Skeletal muscle satellite cell (primary cell): Measurements from ENCODE around the gene MAP2K3.

Experiments
- H3K27me3 ChIP-seq: 2 replicates; pipeline ENCODE4 v1.7.0; 2013; ENCODE audit warnings: low read length; ENCODE audit not compliant: control insufficient read depth, insufficient read depth
- H3K36me3 ChIP-seq: 2 replicates; pipeline ENCODE4 v1.7.0; 2013; ENCODE audit warnings: mild to moderate bottlenecking, control low read depth, low read length; ENCODE audit not compliant: insufficient read depth
- H3K4me1 ChIP-seq: 2 replicates; pipeline ENCODE4 v1.7.0; 2013; ENCODE audit warnings: low read length; ENCODE audit not compliant: control insufficient read depth, insufficient read depth
- H3K4me2 ChIP-seq: 2 replicates; pipeline ENCODE4 v1.7.0; 2013; ENCODE audit warnings: mild to moderate bottlenecking, low read length
- H3K4me3 ChIP-seq: 2 replicates; pipeline ENCODE4 v1.7.0; 2013; ENCODE audit warnings: low read length
- H3K9ac ChIP-seq: 2 replicates; pipeline ENCODE4 v1.7.0; 2013; ENCODE audit warnings: mild to moderate bottlenecking, low read depth, low read length, moderate library complexity
- H3K9me3 ChIP-seq: replicated peaks from 2 replicates; pipeline ENCODE4 v1.7.0; 2013; ENCODE audit warnings: mild to moderate bottlenecking, control low read depth, low read length

MAP2K3 gene

DNA sequence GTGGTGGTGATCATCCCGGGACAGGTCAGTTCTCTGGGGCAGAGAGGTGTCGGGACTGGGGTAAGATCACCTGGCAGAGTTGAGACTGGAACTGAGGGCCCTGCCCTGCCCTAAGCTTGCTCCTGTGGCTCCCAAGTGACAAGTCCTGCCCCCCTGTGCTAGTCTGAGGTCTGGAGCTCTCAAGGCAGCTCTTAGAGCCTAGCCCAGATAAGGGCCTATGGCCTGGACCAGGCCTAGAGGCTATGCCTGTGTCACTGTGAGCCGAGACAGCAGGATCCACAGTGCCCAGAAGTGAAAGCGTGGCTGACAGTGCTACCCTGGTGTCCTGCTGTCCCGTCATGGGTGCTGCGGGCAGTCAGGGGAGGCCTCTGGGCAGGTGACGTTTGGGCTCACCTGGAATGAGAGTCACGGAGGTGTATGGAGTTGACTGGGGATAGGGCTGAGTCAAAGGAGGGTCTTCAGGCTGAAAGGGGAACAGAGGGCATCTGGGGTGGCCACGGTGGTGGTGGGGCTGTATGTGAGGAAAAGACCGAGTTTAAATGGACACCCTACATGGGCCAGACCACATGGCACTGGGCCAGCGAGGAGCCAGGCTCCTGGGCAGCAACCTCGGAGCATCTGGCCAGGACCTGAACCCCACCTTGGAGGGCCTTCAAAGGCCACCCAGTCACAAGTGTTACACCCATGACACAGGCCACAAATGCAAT is 36.8 kb upstream of the MAP2K3 start:
- no peak overlapping the region for H3K4me2 ChIP-seq
- no peaks in the 10 kb centered on the region for H3K36me3 ChIP-seq
- no peaks in the 10 kb centered on the region for H3K9me3 ChIP-seq
- no peaks in the 10 kb centered on the region for H3K27me3 ChIP-seq
- H3K4me3 ChIP-seq, result no peak overlapping the region
- H3K4me1 ChIP-seq, result peaks cover 13% of the 10 kb centered on the region
- H3K9ac ChIP-seq, result no peak overlapping the region

DNA sequence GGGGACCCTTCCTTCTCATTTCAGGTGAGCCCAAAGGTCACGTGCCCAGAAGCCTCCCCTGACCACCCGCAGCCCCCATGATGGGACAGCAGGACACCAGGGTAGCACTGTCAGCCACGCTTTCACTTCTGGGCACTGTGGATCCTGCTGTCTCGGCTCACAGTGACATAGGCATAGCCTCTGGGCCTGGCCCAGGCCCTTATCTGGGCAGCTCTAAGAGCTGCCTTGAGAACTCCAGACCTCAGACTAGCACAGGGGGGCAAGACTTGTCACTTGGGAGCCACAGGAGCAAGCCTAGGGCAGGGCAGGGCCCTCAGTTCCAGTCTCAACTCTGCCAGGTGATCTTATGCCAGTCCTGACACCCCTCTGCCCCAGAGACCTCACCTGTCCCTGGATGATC is 36.0 kb upstream of the MAP2K3 start:
- Histone ChIP-seq H3K9ac (no peak overlapping the region), H3K4me2 (no peak overlapping the region), H3K27me3 (no peaks in the 10 kb centered on the region), H3K36me3 (no peaks in the 10 kb centered on the region), H3K4me3 (no peak overlapping the region), H3K9me3 (no peaks in the 10 kb centered on the region), H3K4me1 (peaks cover 13% of the 10 kb centered on the region)

DNA sequence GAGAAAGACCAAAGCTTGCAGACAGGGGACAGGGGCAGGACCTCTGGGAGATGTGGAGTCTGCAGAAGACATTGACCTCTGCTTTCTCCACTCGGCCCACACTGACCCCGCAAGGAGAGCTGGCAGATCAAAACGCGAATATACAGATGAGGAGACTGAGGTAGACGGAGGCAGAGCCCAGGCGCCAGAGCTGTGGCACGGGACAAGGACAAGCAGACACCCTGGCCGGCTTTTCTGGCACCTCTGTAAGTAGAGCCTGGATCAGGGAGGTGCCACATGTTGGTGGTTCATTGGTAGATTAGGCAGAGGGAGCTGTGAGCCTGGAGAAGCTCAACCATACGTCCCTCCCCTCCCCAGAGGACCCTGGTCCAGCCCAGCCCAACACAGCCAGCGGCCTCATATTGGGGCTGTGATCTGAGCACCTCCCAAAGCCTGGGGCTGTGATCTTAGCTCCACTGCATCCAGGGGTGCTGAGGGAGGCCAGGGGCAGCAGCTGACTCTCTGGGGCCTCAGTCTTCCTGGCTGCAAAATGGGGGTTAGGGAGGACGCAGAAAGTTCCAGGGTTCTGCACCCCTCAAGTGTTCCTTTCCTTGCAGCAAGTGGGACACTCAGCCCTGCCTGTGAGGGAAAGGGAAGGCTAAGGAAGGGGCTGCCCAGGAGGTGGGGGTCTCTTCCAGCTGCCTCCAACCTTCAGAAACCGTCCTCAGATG is 35.3 kb upstream of the MAP2K3 start:
- H3K4me1 ChIP-seq, result peaks cover 16% of the 10 kb centered on the region
- H3K9me3 ChIP-seq, result no peaks in the 10 kb centered on the region
- no peaks in the 10 kb centered on the region for H3K27me3 ChIP-seq
- H3K9ac ChIP-seq, result no peak overlapping the region
- no peak overlapping the region for H3K4me2 ChIP-seq
- no peak overlapping the region for H3K4me3 ChIP-seq
- no peaks in the 10 kb centered on the region for H3K36me3 ChIP-seq

DNA sequence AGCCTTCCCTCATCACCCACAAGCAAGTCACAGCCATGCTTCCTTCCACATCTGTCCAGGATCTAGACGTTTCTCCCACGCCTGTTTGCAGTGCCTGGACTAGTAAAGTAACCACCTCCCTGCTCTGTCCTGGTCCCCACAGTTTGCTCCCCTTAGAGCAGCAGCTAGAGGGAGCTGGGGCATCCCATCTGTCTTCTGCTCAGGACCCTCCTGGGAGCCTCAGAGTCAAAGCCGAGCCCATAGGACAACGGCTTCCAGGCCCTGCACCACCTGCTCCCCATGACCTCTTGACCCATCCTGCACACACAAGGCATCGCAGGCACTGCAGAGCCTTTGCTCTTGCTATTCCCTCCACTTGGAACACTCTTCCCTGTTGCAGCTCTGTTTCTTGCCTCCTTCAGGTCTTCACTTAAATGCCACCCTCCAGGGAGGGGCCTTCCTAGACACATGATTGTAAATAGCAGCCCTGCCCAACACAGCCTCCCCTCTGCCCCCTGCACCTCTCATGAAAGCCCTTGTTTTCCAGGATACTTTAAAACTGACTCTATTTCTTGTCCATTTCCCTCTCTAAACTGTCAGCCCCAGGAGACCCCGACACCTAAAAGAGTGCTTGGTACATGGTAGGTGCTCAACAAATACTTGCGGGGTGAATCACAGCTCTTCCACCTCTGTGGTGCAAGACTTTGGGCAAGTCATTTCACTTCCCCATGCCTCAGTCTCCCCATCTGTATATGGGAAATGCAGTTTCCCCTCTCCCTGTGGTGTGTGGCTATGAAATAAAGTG is 34.4 kb upstream of the MAP2K3 start:
- H3K4me3 ChIP-seq, result no peak overlapping the region

DNA sequence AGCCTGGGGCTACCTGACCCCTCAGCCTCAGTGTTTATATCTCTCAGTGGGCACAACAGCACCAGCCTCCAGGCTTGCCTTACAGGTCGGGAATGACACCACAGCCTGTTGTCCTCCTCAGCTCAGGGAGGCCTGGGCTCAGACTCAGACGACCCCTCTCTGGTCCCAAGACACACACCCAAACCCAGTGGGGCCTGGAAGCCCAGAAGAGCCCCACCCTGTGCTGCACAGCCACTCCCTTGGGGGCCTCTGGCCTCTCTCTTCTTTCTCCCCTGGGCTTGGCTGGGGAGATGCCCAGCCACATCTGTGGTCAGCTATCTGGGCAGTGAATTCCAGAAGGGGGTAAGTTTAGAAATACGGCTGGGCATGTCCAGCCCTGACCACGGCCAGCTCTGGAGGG is 33.7 kb upstream of the MAP2K3 start:
- no peak overlapping the region for H3K4me3 ChIP-seq
- no peak overlapping the region for H3K9ac ChIP-seq
- H3K4me1 ChIP-seq, result peaks cover 16% of the 10 kb centered on the region
- no peak overlapping the region for H3K4me2 ChIP-seq
- no peaks in the 10 kb centered on the region for H3K36me3 ChIP-seq
- no peaks in the 10 kb centered on the region for H3K27me3 ChIP-seq
- H3K9me3 ChIP-seq, result no peaks in the 10 kb centered on the region

More for the DNA sequence above, 34.4 kb upstream of the MAP2K3 start:
- Histone ChIP-seq H3K27me3 (no peaks in the 10 kb centered on the region), H3K9ac (no peak overlapping the region), H3K4me2 (no peak overlapping the region), H3K9me3 (no peaks in the 10 kb centered on the region), H3K4me1 (peaks cover 16% of the 10 kb centered on the region), H3K36me3 (no peaks in the 10 kb centered on the region)

DNA sequence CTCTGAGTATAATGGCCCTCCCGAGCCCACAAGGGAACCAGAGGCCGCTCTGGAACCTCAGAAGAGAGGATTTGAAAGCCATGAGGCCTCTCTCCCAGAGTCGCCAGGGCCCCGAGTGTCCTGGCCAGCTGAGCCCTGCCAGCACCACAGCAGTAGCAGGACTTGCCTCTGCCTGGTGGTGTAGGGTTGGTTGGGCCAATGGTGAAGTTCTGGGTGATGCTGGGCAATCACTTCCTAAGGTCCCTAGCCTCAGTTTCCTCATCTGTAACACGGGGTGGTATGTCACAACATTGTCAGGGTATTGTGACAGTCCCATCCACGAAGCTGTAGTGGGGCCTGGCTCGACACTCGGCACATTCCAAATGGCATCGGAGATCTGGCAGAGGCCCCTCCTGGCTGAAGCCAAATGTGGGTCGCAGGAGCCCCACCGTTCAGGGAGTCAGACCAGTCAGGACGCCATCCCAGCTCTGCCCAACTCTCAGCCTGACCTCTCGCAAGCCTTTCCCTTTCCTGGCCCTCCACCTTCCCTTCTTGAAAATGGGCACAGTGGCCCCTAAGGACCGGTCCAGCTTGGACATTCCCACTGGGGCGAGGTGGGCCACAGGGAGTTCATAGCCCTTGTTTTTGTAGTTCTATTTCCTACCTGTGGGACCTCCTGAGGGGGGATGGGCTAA is 33.0 kb upstream of the MAP2K3 start:
- Histone ChIP-seq H3K36me3 (no peaks in the 10 kb centered on the region), H3K4me3 (no peak overlapping the region), H3K27me3 (no peaks in the 10 kb centered on the region), H3K9ac (no peak overlapping the region), H3K4me1 (peaks cover 16% of the 10 kb centered on the region), H3K9me3 (no peaks in the 10 kb centered on the region), H3K4me2 (no peak overlapping the region)

DNA sequence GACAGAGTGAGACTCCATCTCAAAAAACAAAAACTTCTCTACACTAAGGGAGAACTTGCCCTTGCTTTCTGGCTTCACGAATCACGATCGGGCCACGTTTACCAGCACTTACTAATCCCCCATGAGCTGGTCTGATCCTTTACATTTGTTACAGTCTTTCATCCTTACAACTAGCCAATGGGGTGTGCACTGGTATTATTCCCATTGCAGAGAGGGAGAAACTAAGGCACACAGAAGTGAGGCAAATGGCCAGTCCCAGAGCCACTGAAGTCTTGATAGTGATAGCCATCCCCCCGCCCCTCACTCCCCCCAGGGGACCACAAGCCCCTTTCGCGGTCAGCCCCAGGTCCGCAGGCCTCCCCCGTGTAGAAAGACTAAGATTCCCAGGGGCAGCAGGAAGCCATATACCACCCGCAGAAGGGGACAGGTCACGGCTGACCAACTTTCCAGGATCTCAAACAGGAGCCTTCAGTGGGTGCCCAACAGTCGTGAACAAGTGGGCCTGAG is 32.2 kb upstream of the MAP2K3 start:
- Histone ChIP-seq H3K9ac (peak overlapping the region; percentile 42), H3K9me3 (no peaks in the 10 kb centered on the region), H3K4me2 (peak overlapping the region; percentile 92), H3K4me3 (peak overlapping the region; percentile 79), H3K36me3 (no peaks in the 10 kb centered on the region), H3K4me1 (peaks cover 16% of the 10 kb centered on the region), H3K27me3 (no peaks in the 10 kb centered on the region)

DNA sequence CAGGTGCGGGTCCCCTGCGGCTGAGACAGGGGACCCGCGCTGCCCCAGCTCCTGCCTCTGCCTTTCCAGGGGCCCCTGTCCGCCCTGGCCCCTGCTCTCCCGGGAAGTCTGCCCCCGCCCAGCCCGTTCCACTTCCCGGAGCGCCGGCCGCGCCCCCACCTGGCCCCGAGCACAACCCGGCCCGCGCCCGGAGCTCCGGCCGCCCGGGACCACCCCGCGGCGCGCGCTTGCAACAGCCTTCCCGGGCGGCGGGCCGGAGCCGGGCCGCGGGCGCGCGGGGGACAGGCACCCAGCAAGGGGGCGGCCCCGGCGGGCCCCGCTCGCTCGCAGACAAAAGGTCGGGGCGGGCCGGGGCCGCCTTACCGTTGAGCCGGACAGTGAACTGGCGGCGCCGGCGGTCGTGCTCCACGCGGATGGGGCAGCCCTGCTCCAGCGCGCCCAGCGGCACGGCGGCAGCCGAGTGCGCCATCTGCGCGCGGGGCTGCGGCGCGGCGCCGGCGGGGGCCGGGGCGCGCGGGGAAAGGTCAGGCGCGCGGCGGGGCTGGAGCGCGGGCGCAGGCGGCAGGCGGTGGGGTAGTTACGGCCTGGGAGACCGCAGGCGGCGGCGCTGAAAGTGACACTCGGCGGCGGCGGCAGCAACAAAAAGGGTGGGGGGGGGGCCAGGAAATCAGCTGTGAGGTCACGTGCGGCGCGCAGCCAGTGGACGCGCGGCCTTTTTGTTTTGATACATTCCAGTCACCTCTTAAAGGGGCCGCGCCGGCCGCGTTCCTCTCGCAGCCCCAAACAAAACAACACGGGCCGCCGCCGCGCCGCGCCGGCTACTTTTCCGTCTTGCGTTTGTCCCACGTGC is 31.5 kb upstream of the MAP2K3 start, which contains the start of gene NATD1:
Gene NATD1, minus strand, starts transcription at position 615 of the 850 bp plus-strand sequence. Its CDS starts 146 bp downstream, at position 469.
- Histone ChIP-seq H3K4me2 (peak within 1 kb of the TSS; percentile 92), H3K27me3 (no peaks in the 10 kb centered on the region), H3K4me3 (peak within 1 kb of the TSS; percentile 79), H3K9ac (peak within 1 kb of the TSS; percentile 42), H3K4me1 (peaks cover 16% of the 10 kb centered on the region), H3K9me3 (no peaks in the 10 kb centered on the region), H3K36me3 (no peaks in the 10 kb centered on the region)

DNA sequence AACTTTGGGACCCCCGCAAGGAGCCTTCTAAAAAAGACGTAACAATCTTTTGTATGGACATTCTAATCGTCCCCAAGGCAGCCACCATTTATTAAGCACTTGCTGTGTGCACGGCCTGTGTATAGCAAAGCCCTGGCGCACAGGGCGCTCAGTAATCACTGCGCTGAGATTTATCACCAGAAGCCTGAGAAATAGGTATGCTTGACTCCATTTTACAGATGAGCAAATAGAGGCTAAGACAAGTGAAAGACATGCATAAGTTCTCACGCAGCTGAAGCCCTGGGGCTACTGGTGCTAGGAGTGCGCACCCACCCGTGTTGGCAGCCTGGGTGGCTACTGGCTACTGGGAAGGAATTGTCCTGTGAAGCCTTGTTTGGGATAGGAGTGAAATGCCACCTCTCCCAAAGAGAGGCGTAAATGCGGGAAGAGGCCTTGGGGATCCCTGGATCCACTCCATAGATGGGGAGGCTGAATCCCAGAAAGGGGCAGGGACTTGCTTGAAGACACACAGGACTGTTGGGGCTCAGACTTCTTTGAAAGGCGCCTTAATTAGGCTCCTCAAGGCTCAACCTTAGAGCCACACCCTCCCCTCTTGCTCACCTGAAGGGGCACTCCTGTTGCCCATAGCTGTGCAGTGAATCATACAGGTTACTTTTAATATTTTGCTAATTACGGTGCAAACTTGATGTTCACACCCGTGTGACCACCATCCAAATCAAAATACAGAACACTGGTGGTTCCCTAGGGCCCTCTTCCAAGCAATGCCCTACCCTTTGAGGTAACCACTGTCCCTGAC is 30.7 kb upstream of the MAP2K3 start:
- Histone ChIP-seq H3K9ac (peak overlapping the region; percentile 42), H3K9me3 (no peaks in the 10 kb centered on the region), H3K4me2 (peak overlapping the region; percentile 92), H3K4me1 (peaks cover 16% of the 10 kb centered on the region), H3K36me3 (no peaks in the 10 kb centered on the region), H3K4me3 (peak overlapping the region; percentile 79), H3K27me3 (no peaks in the 10 kb centered on the region)

DNA sequence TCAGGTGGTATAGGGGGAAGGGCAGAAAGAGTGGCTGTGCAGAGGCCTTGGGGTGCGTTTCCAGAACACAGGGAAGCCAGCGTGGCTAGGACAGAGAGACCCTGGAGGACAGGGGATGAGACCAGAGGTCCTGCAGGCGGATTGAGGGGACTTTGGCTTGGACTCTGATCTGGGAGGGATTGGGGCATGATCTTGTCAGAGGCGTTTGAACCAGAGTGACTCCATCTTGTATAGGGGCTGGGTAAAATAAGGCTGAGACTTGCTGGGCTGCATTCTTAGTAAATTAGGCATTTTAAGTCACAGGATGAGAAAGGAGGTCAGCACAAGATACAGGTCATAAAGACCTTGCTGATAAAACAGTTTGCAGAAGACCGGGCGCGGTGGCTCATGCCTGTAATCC is 25.9 kb upstream of the MAP2K3 start:
- no peak overlapping the region for H3K4me3 ChIP-seq
- peaks cover 7% of the 10 kb centered on the region for H3K27me3 ChIP-seq
- H3K9me3 ChIP-seq, result no peaks in the 10 kb centered on the region
- no peak overlapping the region for H3K4me2 ChIP-seq
- no peak overlapping the region for H3K9ac ChIP-seq
- H3K4me1 ChIP-seq, result peaks cover 3% of the 10 kb centered on the region
- no peaks in the 10 kb centered on the region for H3K36me3 ChIP-seq
